Measurements from ENCODE around the gene PLXDC2. TPM values are rescaled to one million over a fixed set of nuclear protein-coding genes. Genes with fewer than 3 reads are reported as not detected.

PLXDC2 gene
- total RNA-seq, 3 donors from 2014 or later (not counting 1 experiment from before 2014, with no cell fraction given) = 16.9 to 22.9 (median 21.6) TPM

- no peaks in the 10 kb centered on the region for H3K27me3 Mint-ChIP-seq (ENCODE audit: low read depth in 2 of 2)
- H3K4me1 Mint-ChIP-seq = peaks cover under 1 to 2% of the 10 kb centered on the region in 2 donors
- no peak for ATAC-seq
- no peak for TF ChIP-seq CTCF (IDR thresholded peaks at IDR 0.05)
- H3K4me3 Mint-ChIP-seq = no peak overlapping the region
- no peak for DNase-seq
- no peaks in the 10 kb centered on the region for H3K9me3 Mint-ChIP-seq
- Histone ChIP-seq H3K9me3 (ENCODE audit: control insufficient read depth, insufficient read depth, low read length) (no peaks in the 10 kb centered on the region), H3K27ac (ENCODE audit: low read length) (no peak overlapping the region), H3K27me3 (ENCODE audit: control insufficient read depth, insufficient read depth, low read length) (no peaks in the 10 kb centered on the region), H3K4me1 (ENCODE audit: control insufficient read depth, insufficient read depth, low read length) (no peaks in the 10 kb centered on the region), H3K4me3 (ENCODE audit: low read length) (no peak overlapping the region), H3K36me3 (ENCODE audit: control insufficient read depth, insufficient read depth, low read length) (no peaks in the 10 kb centered on the region)
- intact Hi-C loops (cut with micrococcal nuclease) = no loop called here
- no peak overlapping the region for H3K27ac Mint-ChIP-seq
- no peaks in the 10 kb centered on the region for H3K36me3 Mint-ChIP-seq
- 86% methylated on average over 8 of the region's 8 CpGs for WGBS (ENCODE audit: insufficient coverage)
Measured at GRCh38 chr10:19946791-19947190, 130.6 kb downstream of the PLXDC2 start.

DNA sequence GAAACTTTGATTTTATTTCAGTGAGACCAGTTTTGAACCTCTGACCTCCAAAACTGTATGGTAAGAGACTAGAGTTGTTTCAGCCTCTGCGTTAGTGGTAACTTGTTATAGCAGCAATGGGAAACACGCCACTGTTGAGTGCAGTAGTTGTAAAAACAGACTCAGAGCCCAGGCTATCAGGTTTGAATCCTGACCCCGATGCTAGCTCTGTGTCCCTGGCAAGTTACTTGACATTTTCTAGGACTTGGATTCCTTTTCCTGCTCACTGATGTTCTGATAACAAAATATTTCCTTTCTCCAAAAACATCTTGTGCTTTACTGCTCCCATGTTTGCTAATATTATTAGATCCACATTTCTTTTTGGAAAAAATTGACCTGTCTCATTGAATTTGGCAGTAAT is 131.0 kb downstream of the PLXDC2 start:
- DNase-seq (no peak), ATAC-seq (no peak)
- WGBS (ENCODE audit: insufficient coverage) = 71% methylated on average over 3 of the region's 3 CpGs
- no peaks in the 10 kb centered on the region for H3K27me3 ChIP-seq (ENCODE audit: control insufficient read depth, insufficient read depth, low read length)
- H3K27ac ChIP-seq (ENCODE audit: low read length) = no peak overlapping the region
- Mint-ChIP-seq H3K4me3 (no peak overlapping the region), H3K9me3 (no peaks in the 10 kb centered on the region), H3K4me1 (no peaks in the 10 kb centered on the region), H3K27me3 (ENCODE audit: low read depth in 2 of 2) (no peaks in the 10 kb centered on the region), H3K27ac (no peak overlapping the region), H3K36me3 (no peaks in the 10 kb centered on the region)
- H3K36me3 ChIP-seq (ENCODE audit: control insufficient read depth, insufficient read depth, low read length) = no peaks in the 10 kb centered on the region
- no peak for TF ChIP-seq CTCF (IDR thresholded peaks at IDR 0.05)
- intact Hi-C loops (cut with micrococcal nuclease) = no loop called here
- H3K4me1 ChIP-seq (ENCODE audit: control insufficient read depth, insufficient read depth, low read length) = no peaks in the 10 kb centered on the region
- no peak overlapping the region for H3K4me3 ChIP-seq (ENCODE audit: low read length)
- no peaks in the 10 kb centered on the region for H3K9me3 ChIP-seq (ENCODE audit: control insufficient read depth, insufficient read depth, low read length)

DNA sequence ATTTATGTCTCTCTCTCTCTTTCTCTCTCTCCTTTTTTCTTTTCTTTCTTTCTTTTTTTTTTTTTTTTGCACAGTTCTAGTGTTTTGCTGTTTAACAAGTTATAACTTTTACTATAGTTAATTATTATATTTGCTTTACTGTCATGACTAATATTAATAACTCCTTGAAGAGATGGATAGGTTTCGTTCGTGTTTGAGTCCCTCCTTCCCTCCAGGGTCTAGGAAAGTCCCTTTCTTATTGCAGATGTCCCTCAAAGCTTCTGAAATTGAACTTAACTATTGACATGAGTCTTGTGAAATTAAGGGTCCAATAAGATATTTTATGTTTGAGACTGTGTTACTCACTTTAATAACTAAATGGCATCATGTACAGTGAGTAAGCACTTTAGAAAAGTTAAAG is 131.4 kb downstream of the PLXDC2 start:
- H3K27me3 Mint-ChIP-seq (ENCODE audit: low read depth in 2 of 2) = no peaks in the 10 kb centered on the region
- Histone ChIP-seq H3K4me3 (ENCODE audit: low read length) (no peak overlapping the region), H3K4me1 (ENCODE audit: control insufficient read depth, insufficient read depth, low read length) (no peaks in the 10 kb centered on the region), H3K9me3 (ENCODE audit: control insufficient read depth, insufficient read depth, low read length) (no peaks in the 10 kb centered on the region), H3K27ac (ENCODE audit: low read length) (no peak overlapping the region), H3K27me3 (ENCODE audit: control insufficient read depth, insufficient read depth, low read length) (no peaks in the 10 kb centered on the region), H3K36me3 (ENCODE audit: control insufficient read depth, insufficient read depth, low read length) (no peaks in the 10 kb centered on the region)
- no peak overlapping the region for H3K27ac Mint-ChIP-seq
- H3K4me1 Mint-ChIP-seq = no peaks in the 10 kb centered on the region
- WGBS (ENCODE audit: insufficient coverage) = 86% methylated on average over 2 of the region's 2 CpGs
- no peaks in the 10 kb centered on the region for H3K9me3 Mint-ChIP-seq
- ATAC-seq = no peak
- H3K36me3 Mint-ChIP-seq = no peaks in the 10 kb centered on the region
- H3K4me3 Mint-ChIP-seq = no peak overlapping the region
- intact Hi-C loops (cut with micrococcal nuclease) = no loop called here
- DNase-seq = no peak
- TF ChIP-seq CTCF (IDR thresholded peaks at IDR 0.05) = no peak

DNA sequence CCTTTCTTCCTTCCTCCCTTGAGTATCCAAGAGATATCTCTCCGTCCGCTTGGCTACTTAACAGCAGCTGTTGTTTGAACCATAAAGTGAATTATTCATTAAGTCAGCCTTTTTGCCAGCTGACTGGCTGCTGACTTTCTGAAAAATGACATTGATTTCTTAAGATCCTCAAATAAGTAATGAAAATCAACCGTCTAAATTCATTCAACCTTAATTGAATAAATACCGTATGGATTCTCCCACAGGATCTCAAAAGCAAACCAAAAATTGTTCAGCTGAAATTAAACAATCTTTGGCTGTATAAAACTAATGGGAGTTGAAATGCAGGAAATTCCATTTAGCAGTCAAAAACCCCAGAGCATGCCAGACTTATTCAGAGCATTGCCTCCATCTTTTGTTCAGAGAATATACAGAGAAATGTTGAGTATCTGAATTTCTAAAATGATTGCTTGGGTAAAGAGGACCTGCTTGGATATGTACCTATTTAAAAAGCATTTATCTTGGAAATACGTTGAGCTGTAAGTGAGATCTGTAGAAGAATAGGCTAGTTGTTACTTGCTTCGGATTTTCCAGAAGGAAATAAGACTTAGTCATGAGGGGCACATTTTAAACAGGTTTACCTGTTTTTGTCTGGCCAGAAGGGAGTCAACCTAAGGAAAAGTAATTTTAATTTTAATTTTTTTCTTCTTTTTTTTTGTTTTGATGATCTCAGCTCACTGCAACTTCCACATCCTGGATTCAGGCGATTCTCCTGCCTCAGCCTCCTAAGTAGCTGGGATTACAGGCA is 136.2 kb downstream of the PLXDC2 start:
- H3K4me3 ChIP-seq (ENCODE audit: low read length) = no peak overlapping the region
- no peak overlapping the region for H3K27ac ChIP-seq (ENCODE audit: low read length)
- H3K9me3 ChIP-seq (ENCODE audit: control insufficient read depth, insufficient read depth, low read length) = no peaks in the 10 kb centered on the region
- WGBS (ENCODE audit: insufficient coverage) = 94% methylated on average over 5 of the region's 7 CpGs
- TF ChIP-seq CTCF (IDR thresholded peaks at IDR 0.05) = no peak
- no peaks in the 10 kb centered on the region for H3K4me1 ChIP-seq (ENCODE audit: control insufficient read depth, insufficient read depth, low read length)
- no peak overlapping the region for H3K27ac Mint-ChIP-seq
- no peaks in the 10 kb centered on the region for H3K27me3 ChIP-seq (ENCODE audit: control insufficient read depth, insufficient read depth, low read length)
- no peak for ATAC-seq
- H3K4me1 Mint-ChIP-seq = peaks cover 0 to 5% of the 10 kb centered on the region in 2 donors
- no peaks in the 10 kb centered on the region for H3K27me3 Mint-ChIP-seq (ENCODE audit: low read depth in 2 of 2)
- H3K36me3 Mint-ChIP-seq = no peaks in the 10 kb centered on the region
- DNase-seq = no peak
- no peaks in the 10 kb centered on the region for H3K36me3 ChIP-seq (ENCODE audit: control insufficient read depth, insufficient read depth, low read length)
- intact Hi-C loops (cut with micrococcal nuclease) = no loop called here
- H3K4me3 Mint-ChIP-seq = no peak overlapping the region
- H3K9me3 Mint-ChIP-seq = no peaks in the 10 kb centered on the region

Data from natural killer cell (primary cell).